SIG-M5 (cell line): Measurements from ENCODE around the gene SLC16A8.

Source experiments
- DNase-seq: peaks from one replicate; lab custom pipeline; 2025; lab: John Stamatoyannopoulos, UW

The SLC16A8 gene

GRCh38 chr22:38072322-38073149 lies 11.4 kb downstream of the SLC16A8 start:
- no peak for DNase-seq

- no peak for DNase-seq
These were observed 12.3 kb downstream of the SLC16A8 start for GRCh38 chr22:38071421-38072321.

DNA sequence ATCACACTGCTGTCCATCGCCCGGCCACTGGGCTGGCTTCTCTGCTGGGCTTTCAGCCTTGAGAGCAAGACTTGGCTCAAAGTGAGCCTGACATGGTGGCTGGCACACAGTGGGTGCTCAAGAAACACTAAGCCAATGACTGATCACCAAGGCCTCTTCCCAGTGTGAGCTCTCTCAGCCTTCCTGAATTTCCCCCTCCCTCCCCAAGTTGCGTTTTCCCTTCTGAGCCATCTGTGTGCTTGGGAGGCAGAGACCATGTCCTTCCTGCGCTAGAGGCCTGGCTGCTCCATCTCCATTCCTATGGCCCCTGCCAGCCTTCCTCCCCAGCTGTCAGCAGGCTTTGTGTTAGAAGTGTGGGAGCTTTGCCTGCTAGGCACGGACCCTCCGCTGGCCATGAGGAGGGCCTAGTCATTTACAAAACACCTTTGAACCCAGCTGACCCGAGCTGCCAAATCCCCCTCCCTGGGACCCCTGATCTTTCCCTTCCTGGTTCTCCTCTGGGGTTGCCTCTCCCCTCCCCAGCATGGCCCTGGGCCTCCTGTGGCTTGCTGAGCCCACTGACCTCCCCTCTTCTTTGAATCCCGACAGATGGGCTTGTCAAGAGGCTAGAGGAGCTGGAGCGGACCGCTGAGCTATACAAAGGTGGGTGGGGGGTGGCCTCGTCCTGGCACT lies 13.6 kb downstream of the SLC16A8 start:
- DNase-seq: no peak

- no peak for DNase-seq
These were observed 14.4 kb downstream of the SLC16A8 start for GRCh38 chr22:38069372-38070249.

DNA sequence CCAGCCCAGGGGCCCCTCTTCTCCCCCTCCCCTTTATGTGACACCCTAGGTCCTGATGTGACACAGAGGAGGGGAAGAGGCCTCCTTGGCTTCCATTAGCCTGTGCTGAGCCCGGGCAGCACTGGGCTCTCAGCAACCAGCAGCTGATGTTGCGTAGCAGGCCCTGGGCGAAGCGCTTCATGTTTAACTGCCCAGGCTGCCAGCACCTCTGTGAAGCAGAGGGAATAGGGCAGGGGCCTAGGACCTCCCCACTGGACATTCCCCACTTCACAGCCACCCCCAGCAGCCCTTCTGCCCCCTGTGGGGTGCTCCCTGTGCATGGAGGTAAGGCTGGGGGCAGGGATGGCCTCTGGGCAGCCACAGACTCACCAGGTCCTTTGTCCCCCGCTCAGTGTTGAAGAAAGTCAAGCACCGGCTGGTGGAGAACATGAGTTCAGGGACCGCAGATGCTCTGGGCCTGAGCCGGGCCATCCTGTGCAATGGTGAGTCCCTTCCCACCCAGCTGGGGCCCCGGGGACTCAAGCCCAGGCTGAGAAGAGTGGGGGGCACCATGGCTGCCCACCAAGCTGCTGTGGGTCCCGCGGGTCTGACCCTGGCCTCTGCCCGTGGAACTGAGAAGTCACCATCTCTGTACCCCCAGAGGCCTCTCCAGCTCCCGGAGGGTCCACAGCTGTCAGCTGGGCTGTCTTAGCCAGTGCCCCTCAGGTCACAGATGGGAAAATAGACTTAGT lies 15.2 kb downstream of the SLC16A8 start:
- no peak for DNase-seq

DNA sequence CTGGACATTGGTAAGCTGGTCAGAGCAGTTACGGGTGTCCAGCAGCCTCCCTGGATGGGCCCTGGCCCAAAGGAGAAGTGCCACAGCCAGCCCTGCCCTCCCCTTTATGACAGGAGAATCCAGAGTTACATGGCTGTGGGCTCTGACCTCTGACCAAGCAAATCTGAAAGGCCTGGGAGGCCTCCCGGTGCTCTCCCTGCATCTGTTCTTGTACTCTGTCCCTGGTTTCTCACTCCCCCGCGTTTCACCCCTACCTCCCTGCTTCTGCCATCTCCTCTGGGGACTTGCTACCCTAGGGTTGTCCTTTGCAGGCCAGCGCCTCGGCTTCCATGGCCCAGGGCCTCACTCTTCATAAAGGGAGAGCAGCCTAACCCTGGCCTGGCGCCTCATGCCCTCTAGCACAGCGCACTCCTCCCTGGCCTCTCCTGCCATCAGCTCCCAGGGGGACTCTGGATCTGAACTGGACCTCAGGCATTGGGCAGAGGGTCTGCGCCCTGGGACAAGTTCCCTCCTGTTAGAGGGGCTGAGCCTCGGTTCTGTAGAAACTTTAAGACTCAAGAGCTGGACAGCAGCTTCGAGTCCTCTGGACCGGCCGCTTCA lies 16.1 kb downstream of the SLC16A8 start:
- DNase-seq: no peak

GRCh38 chr22:38067028-38067415 lies 17.0 kb downstream of the SLC16A8 start:
- DNase-seq: no peak

DNA sequence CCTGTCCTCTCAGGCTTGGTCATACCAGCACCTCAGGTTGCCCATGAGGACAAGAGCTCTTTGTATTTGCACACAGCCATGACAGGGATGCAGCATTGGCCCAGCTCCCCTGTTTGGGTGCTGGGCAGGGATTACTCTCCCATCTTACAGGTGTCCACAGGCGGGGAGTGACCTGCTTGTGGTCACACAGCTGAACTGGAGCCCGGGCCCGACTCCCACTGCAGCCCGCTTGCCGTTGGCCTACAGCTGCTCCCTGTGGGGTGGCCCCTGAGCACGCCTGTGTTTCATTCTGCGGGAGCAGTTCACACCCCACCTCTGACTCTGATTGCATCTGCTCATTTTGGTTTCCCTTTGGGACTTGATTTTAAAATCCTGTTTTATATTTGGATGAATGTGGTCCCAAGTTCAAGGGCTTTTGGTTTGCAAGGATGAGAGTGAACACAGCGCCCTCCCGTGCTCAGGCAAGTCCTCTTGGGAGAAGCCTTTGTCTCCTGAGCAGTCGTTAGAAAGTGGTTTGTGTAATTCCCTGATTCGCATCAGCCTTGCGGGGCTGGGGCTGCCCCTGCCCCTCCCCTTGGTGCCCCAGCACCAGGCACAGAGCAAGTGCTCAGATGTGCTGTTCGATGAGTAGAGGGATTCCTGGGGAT lies 17.5 kb downstream of the SLC16A8 start:
- no peak for DNase-seq

DNA sequence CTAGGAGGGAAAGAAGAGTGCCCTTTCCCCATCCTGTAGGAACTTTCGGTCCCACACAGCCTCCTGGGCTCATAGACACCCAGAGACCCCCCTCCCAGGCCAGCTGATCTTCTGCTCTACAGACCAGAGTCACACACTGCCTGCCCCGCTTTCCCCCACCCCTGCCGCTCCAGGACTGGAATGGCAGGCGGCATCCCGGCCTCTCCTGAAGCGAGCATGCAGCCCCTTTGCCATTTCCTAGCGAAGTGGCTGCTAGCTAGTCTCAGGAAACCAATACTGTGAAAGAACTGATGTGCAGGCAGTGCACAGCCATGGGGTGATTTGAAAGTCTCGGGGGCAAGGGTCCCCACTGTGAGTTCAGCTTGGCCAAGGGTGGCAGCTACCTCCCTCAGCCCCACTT lies 18.4 kb downstream of the SLC16A8 start:
- DNase-seq: no peak

GRCh38 chr22:38062791-38063190 lies 21.2 kb downstream of the SLC16A8 start:
- no peak for DNase-seq

DNA sequence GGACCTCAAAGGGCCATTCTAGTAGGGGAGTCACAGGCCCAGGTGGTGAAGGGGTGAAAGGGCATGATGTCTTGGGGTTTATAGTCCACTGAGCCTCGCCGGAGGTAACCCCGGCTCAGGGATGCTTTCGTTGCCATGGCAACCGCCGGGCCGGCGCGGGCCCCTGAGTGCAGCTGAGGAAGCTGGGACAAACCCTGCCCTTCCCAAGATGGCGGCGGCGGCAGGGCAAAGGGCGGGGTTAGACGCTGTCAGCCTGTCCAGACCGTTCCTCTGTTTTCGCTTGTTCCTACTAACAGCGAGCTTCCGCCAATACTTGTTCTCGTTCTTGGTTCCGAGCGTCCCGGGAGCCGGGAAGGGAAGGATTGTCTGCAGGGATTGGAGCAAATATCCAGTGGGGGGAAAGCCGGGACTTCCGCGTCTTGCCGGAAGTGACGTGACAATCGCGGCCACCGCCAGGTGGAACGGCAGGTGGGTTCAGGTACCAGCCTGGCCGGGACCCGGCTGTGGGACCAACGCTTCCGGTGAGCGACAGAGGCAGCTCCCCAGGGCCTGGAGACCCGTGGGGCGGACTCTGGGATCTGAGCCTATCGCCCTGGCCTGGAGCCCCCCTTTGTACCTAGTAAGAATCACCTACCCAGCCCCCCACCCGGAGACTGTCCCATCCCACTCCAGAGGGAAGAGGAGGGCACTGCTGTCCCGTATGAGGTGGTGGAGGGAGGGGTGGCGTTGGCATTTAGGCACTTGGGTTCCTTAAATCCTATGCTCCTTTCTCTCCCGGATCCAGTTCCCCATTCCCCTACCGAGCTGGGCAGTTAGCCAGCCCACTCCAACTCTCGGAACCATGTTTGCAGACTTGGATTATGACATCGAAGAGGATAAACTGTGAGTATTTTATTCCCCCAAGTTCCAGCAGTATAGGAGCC lies 26.8 kb downstream of the SLC16A8 start, which contains the start of gene PICK1:
Gene PICK1 (plus strand): TSS at position 436 of the 923 bp plus-strand sequence. CDS start 406 bp downstream, at position 842.
- no peak for DNase-seq

DNA sequence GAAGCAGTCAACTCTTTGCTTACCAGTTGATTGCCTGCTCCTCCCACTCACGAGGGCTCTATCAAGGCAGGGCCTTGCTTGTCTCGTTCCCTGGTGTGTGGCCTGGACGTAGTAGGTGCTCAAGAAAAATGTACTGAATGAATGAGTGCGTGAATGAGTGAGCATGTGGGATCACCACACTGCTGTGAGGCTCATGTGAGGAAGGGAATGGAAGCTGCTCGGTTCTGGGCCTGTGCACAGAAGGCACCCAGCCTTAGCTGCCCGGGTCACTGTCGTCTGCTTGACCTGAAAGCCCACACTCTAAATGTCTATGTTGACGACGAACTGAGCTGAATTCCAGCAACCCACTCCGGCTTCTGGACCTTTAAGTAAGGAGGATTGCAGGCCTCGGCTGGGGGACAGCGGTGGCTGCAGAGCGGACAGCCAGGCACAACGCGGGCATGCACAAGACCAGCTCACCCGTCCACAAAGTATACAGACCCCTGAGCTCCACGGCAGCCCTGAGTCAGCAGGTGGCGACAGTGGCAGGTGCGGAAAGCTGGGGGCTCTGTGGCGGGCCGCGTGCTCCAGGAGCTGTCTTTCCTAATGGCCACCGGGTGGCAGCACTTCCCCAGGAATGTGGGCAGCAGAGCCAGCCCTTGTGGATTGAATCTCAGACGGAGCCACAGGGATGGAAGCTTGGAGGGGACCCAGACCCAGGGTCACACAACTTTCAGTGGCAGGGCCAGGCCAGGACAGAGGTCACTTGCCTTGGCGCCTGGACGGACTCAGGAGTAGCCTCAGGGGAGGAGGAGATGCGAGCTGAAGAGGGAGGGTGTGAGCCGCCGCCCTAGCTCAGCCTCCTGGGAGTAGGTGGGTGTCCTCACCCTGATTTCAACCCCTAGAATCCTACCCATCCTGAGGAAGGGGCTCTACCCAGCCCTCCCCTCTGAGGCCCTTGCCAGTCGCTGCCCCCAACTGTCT lies 31.8 kb downstream of the SLC16A8 start:
- no peak for DNase-seq

GRCh38 chr22:38051261-38051660 lies 32.7 kb downstream of the SLC16A8 start:
- DNase-seq: no peak

GRCh38 chr22:38050720-38051119 lies 33.3 kb downstream of the SLC16A8 start:
- DNase-seq: no peak

DNA sequence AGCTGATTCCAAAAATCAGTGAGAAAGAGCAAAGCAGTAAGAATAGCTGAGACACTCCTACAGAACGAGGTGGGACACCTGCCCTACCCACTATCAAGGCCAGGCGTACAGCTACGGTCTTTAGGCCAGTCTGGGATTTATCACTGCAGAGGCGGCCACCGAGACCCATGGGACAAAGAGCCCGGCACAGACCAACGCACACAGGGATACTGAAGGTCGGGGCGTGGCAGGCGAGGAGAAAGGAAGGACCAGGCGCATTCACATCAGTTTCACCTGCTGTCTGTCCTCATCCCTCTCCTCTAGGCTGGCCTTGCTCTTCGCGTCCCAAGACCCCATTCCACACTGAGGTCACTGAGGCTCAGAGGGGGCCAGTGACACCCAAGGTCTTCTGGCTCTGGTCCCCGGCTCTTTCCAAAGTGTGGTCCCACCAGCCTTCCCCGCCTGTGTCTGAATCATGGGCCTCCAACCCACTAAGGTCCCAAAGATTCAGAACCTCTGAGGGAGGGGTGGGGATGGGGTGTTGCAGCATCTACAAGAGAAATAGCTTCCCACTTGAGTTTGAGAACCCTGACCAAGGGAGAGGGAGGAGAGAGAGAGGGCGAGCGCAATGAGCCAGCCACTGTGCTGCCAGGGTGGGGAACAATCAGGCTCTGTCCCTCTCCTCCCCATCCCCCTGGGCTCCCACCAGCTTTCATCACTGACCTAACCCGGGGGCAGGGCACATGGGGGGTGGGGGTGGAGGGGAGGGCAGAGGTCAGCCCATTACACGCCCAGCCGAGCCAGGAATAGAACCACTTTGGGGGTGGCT lies 34.0 kb downstream of the SLC16A8 start:
- no peak for DNase-seq

DNA sequence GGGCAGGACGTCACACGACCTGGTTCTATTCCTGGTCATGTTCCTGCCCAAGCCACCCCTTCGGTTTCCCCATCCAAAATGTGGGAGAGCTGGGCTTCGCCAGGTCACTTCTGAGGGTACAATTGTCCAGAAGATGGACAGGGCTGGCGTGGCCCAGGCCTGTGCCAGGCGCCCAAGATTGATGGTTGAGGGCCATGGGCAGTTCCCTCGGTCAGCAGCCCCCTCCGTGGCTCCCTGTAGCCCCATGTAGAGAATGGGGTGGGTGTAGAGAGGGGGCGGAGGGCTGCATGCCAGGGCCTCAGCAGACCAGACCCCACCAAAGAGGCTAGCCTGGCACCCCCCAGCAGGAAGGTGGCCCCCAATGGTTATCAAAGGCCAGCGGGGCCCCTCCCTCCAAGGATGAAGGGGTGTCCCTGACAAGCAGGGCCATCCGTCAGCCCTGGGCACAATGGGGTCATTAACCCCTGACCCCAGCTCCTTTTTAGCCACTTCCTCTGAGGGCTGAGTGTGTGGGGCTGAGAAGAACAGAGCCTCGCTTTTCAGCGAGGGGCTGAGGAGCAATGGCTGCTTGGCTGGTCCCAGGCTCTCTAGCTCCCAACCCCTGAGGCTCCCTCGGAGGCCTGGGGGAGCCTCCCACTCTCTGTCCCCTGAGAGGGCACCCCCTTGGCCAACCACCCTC lies 37.8 kb downstream of the SLC16A8 start:
- DNase-seq: no peak
